Glutamatergic neuron (in vitro differentiated cells): ENCODE results near the gene MACROD2. TPM values are rescaled to one million over a fixed set of nuclear protein-coding genes. Genes with fewer than 3 reads are reported as not detected.

Experiments
- DNase-seq: peaks from one replicate; pipeline ENCODE4 v3.0.0; 2022
- H3K27ac Mint-ChIP-seq: one replicate; pipeline ENCODE4 v1.8.0; 2020; ENCODE audit warnings: mild to moderate bottlenecking, mixed read lengths, inconsistent platforms; ENCODE audit not compliant: unreplicated experiment
- H3K27me3 Mint-ChIP-seq: one replicate; pipeline ENCODE4 v1.8.0; 2020; ENCODE audit warnings: mild to moderate bottlenecking, moderate library complexity, mixed read lengths, inconsistent platforms; ENCODE audit not compliant: unreplicated experiment
- H3K36me3 Mint-ChIP-seq: one replicate; pipeline ENCODE4 v1.8.0; 2020; ENCODE audit warnings: mild to moderate bottlenecking, mixed read lengths, inconsistent platforms; ENCODE audit not compliant: unreplicated experiment
- H3K4me1 Mint-ChIP-seq: one replicate; pipeline ENCODE4 v1.8.0; 2020; ENCODE audit warnings: mild to moderate bottlenecking, low read depth, mixed read lengths, inconsistent platforms; ENCODE audit not compliant: unreplicated experiment
- H3K4me3 Mint-ChIP-seq: one replicate; pipeline ENCODE4 v1.8.0; 2020; ENCODE audit warnings: mild to moderate bottlenecking, mixed read lengths, inconsistent platforms; ENCODE audit not compliant: unreplicated experiment
- H3K9me3 Mint-ChIP-seq: one replicate; pipeline ENCODE4 v1.8.0; 2020; ENCODE audit warnings: mild to moderate bottlenecking, moderate library complexity, mixed read lengths, inconsistent platforms; ENCODE audit not compliant: unreplicated experiment
- CTCF ChIP-seq: fragments of 200-600 bp; sonication (generic); IDR thresholded peaks from one replicate; pipeline ENCODE4 v1.5.0; 2021; ENCODE audit not compliant: partially characterized antibody, unreplicated experiment
- total RNA-seq: library from RNA; stranded (reverse); fragmentation: NEBNext Ultra II Directional; extraction: Animal tissue kit (Norgen Biotek cat#: 25700); gene quantifications from one replicate; pipeline ENCODE4 v1.2.1, GENCODE V29; 2021; ENCODE audit not compliant: unreplicated experiment

The MACROD2 gene
- total RNA-seq, 1 donor from 2014 or later = 8.7 TPM

- Mint-ChIP-seq H3K36me3 (no peaks in the 10 kb centered on the region), H3K4me3 (no peak overlapping the region), H3K27ac (no peak overlapping the region), H3K9me3 (no peaks in the 10 kb centered on the region), H3K27me3 (no peaks in the 10 kb centered on the region), H3K4me1 (peaks cover 15% of the 10 kb centered on the region)
- no peak for TF ChIP-seq CTCF
- no peak for DNase-seq
These were observed 1565.8 kb downstream of the MACROD2 start for GRCh38 chr20:15561070-15561569.

- no peak for DNase-seq
- TF ChIP-seq CTCF = no peak
- H3K9me3 Mint-ChIP-seq = no peaks in the 10 kb centered on the region
- no peak overlapping the region for H3K27ac Mint-ChIP-seq
- H3K4me3 Mint-ChIP-seq = no peak overlapping the region
- no peaks in the 10 kb centered on the region for H3K36me3 Mint-ChIP-seq
- H3K27me3 Mint-ChIP-seq = peaks cover 2% of the 10 kb centered on the region
- H3K4me1 Mint-ChIP-seq = peaks cover 13% of the 10 kb centered on the region
These were observed 1566.5 kb downstream of the MACROD2 start for GRCh38 chr20:15561707-15562404.

GRCh38 chr20:15563836-15564235, 1568.5 kb downstream of the MACROD2 start:
- H3K9me3 Mint-ChIP-seq = no peaks in the 10 kb centered on the region
- H3K27me3 Mint-ChIP-seq = peaks cover 2% of the 10 kb centered on the region
- H3K36me3 Mint-ChIP-seq = no peaks in the 10 kb centered on the region
- H3K27ac Mint-ChIP-seq = no peak overlapping the region
- peaks cover 13% of the 10 kb centered on the region for H3K4me1 Mint-ChIP-seq
- TF ChIP-seq CTCF = no peak
- no peak overlapping the region for H3K4me3 Mint-ChIP-seq
- DNase-seq = no peak

- Mint-ChIP-seq H3K4me1 (peaks cover 13% of the 10 kb centered on the region), H3K27me3 (peaks cover 2% of the 10 kb centered on the region), H3K36me3 (no peaks in the 10 kb centered on the region), H3K9me3 (no peaks in the 10 kb centered on the region), H3K4me3 (no peak overlapping the region), H3K27ac (no peak overlapping the region)
- no peak for TF ChIP-seq CTCF
- no peak for DNase-seq
These were observed 1569.7 kb downstream of the MACROD2 start for GRCh38 chr20:15564981-15565380.

GRCh38 chr20:15565786-15566185, 1570.5 kb downstream of the MACROD2 start:
- no peak for DNase-seq
- H3K27ac Mint-ChIP-seq = no peak overlapping the region
- H3K36me3 Mint-ChIP-seq = no peaks in the 10 kb centered on the region
- peaks cover 11% of the 10 kb centered on the region for H3K4me1 Mint-ChIP-seq
- H3K9me3 Mint-ChIP-seq = no peaks in the 10 kb centered on the region
- no peak for TF ChIP-seq CTCF
- peaks cover 2% of the 10 kb centered on the region for H3K27me3 Mint-ChIP-seq
- H3K4me3 Mint-ChIP-seq = no peak overlapping the region
